Body of pancreas (tissue), 4 donors: ENCODE results near the gene PKD1L1. TPM values are rescaled to one million over a fixed set of nuclear protein-coding genes. Genes with fewer than 3 reads are reported as not detected.

Experiments used
- ATAC-seq: fragments of 150-250 bp; one replicate; pipeline ENCODE4 v1.9.1; 2016
- DNase-seq, 4 donors: peaks; one replicate each; pipeline ENCODE4 v3.0.0-alpha.2; 2019
- H3K27ac ChIP-seq, 4 donors: fragments of 200-600 bp; sonication (generic); 1 replicate in 3 of 4; 2 replicates in 1 of 4; pipeline versions ENCODE4 v1.5.1 to v1.6.1; 2016 to 2019; ENCODE audit warnings: mild to moderate bottlenecking in 1 of 4, mixed read lengths in 1 of 4, moderate library complexity in 1 of 4
- H3K27me3 ChIP-seq, 2 donors: fragments of 200-600 bp; sonication (generic); one replicate each; pipeline ENCODE4 v1.6.0; 2016; ENCODE audit warnings: mild to moderate bottlenecking in 1 of 2
- H3K36me3 ChIP-seq, 2 donors: fragments of 200-600 bp; sonication (generic); replicated peaks in 1 of 2; 2 replicates each; pipeline ENCODE4 v1.5.1; 2016; ENCODE audit warnings: low read depth in 2 of 2; ENCODE audit not compliant: insufficient read depth in 1 of 2
- H3K4me1 ChIP-seq: fragments of 200-600 bp; sonication (generic); one replicate; pipeline ENCODE4 v1.6.0; 2016
- H3K4me3 ChIP-seq, 2 donors: fragments of 200-600 bp; sonication (generic); 1 replicate in 1 of 2; 2 replicates in 1 of 2; pipeline ENCODE4 v1.5.1; 2016 to 2019
- H3K9me3 ChIP-seq, 3 donors: fragments of 200-600 bp; sonication (generic); 1 replicate in 2 of 3; 2 replicates in 1 of 3; pipeline ENCODE4 v1.5.1; 2016
- POLR2A ChIP-seq, 3 donors: fragments of 450-650 bp; IDR thresholded peaks; one replicate each; pipeline ENCODE4 v1.6.1; 2016; ENCODE audit warnings: antibody characterized with exemption in 3 of 3, mild to moderate bottlenecking in 2 of 3
- WGBS, 2 donors: methylation state at CpG; one replicate each; pipeline ENCODE4 v1.1.5; 2017; 5-methylcytosine and 5-hydroxymethylcytosine counted together
- intact Hi-C: fragments of 100-400 bp; cut with DNase I; formaldehyde crosslinking; loops from one replicate; pipeline ENCODE4 v1.15.1; 2023
- total RNA-seq, 2 donors: library from RNA; depleted of rRNA; stranded (reverse); fragments of >200 nt; gene quantifications; one replicate each; pipeline ENCODE4 v1.1.0, GENCODE V29; 2016
- TF ChIP-seq, protein P1 (sequence below), 7 experiments: fragments of 450-650 bp in 4 of 7; fragments of 200-600 bp in 3 of 7; sonication (generic) in 3 of 7; IDR thresholded peaks; one replicate each; pipeline ENCODE4 v1.5.1; 2016 to 2019; ENCODE audit warnings: antibody characterized with exemption in 7 of 7

PKD1L1 gene
- total RNA-seq, 2 donors from 2014 or later: 0.26 to 4.0 TPM

DNA sequence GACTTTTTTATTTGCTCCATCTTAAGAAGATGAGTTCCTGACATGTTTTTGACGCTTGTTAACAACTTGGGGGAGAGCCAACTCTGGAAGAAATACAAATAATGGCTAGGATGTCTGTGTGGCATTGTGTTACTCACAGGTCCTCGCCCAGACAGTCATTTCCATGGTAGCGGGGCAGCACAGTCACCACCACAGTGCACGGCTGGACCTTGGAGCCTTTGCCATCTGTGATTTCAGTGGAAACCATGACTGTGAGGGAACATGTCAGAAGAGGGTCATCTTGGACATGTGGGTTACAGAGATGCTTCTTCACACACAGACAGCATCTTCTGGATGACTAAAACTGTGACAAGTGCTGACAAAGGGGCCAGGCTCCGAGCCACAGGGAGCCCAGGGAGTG lies 74.5 kb downstream of the PKD1L1 start:
- Histone ChIP-seq H3K27ac (no peak overlapping the region), H3K9me3 (no peaks in the 10 kb centered on the region), H3K27me3 (no peaks in the 10 kb centered on the region), H3K4me1 (no peaks in the 10 kb centered on the region), H3K36me3 (no peaks in the 10 kb centered on the region), H3K4me3 (no peak overlapping the region)
- DNase-seq (no peak), ATAC-seq (no peak)
- intact Hi-C loops: no loop called here
- WGBS, 2 donors: 74 to 80% methylated on average over 5 of the region's 5 CpGs
- TF ChIP-seq POLR2A (IDR thresholded peaks at IDR 0.05): no peak
- TF ChIP-seq, protein P1, sequence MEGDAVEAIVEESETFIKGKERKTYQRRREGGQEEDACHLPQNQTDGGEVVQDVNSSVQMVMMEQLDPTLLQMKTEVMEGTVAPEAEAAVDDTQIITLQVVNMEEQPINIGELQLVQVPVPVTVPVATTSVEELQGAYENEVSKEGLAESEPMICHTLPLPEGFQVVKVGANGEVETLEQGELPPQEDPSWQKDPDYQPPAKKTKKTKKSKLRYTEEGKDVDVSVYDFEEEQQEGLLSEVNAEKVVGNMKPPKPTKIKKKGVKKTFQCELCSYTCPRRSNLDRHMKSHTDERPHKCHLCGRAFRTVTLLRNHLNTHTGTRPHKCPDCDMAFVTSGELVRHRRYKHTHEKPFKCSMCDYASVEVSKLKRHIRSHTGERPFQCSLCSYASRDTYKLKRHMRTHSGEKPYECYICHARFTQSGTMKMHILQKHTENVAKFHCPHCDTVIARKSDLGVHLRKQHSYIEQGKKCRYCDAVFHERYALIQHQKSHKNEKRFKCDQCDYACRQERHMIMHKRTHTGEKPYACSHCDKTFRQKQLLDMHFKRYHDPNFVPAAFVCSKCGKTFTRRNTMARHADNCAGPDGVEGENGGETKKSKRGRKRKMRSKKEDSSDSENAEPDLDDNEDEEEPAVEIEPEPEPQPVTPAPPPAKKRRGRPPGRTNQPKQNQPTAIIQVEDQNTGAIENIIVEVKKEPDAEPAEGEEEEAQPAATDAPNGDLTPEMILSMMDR (IDR thresholded peaks at IDR 0.05): no peak

- Histone ChIP-seq H3K4me3 (no peak overlapping the region), H3K4me1 (no peaks in the 10 kb centered on the region), H3K9me3 (no peaks in the 10 kb centered on the region), H3K27me3 (no peaks in the 10 kb centered on the region), H3K27ac (no peak overlapping the region), H3K36me3 (no peaks in the 10 kb centered on the region)
- TF ChIP-seq, protein P1 (IDR thresholded peaks at IDR 0.05): no peak
- TF ChIP-seq POLR2A (IDR thresholded peaks at IDR 0.05): no peak
- intact Hi-C loops: no loop called here
- ATAC-seq (no peak), DNase-seq (no peak)
- WGBS, 2 donors: 62 to 76% methylated on average over 3 of the region's 3 CpGs
These were observed 81.0 kb downstream of the PKD1L1 start for GRCh38 chr7:47867286-47867685.

- no peak for DNase-seq
- Histone ChIP-seq H3K9me3 (no peaks in the 10 kb centered on the region), H3K27me3 (no peaks in the 10 kb centered on the region), H3K36me3 (no peaks in the 10 kb centered on the region), H3K4me1 (no peaks in the 10 kb centered on the region), H3K27ac (no peak overlapping the region), H3K4me3 (no peak overlapping the region)
- no peak for TF ChIP-seq POLR2A (IDR thresholded peaks at IDR 0.05)
- TF ChIP-seq, protein P1 (IDR thresholded peaks at IDR 0.05): no peak
- 55 to 63% methylated on average over 3 of the region's 3 CpGs for WGBS, 2 donors
- ATAC-seq: no peak
- intact Hi-C loops: no loop called here
These were observed 82.1 kb downstream of the PKD1L1 start for GRCh38 chr7:47866120-47866519.

GRCh38 chr7:47852330-47853245 lies 95.7 kb downstream of the PKD1L1 start:
- no peak for ATAC-seq
- intact Hi-C loops: no loop called here

More at GRCh38 chr7:47852330-47853245, 95.7 kb downstream of the PKD1L1 start:
- H3K4me3 ChIP-seq: no peak overlapping the region
- H3K27ac ChIP-seq: no peak overlapping the region
- no peaks in the 10 kb centered on the region for H3K27me3 ChIP-seq
- DNase-seq: no peak
- H3K36me3 ChIP-seq: no peaks in the 10 kb centered on the region
- WGBS, 2 donors: 83 to 85% methylated on average over 9 of the region's 9 CpGs
- no peaks in the 10 kb centered on the region for H3K4me1 ChIP-seq
- no peaks in the 10 kb centered on the region for H3K9me3 ChIP-seq
- no peak for TF ChIP-seq POLR2A (IDR thresholded peaks at IDR 0.05)
- TF ChIP-seq, protein P1 (IDR thresholded peaks at IDR 0.05): no peak
